Suprapubic skin (tissue), 3 donors: ENCODE measurements around the gene CLEC9A.

Source experiments
- POLR2A ChIP-seq, 2 donors: fragments of 450-650 bp; IDR thresholded peaks; one replicate each; pipeline ENCODE4 v1.6.1; 2017; ENCODE audit warnings: antibody characterized with exemption in 2 of 2, mild to moderate bottlenecking in 2 of 2, moderate library complexity in 2 of 2
- TF ChIP-seq, protein P1 (sequence below), 2 donors: fragments of 200-600 bp in 1 of 2; fragments of 450-650 bp in 1 of 2; sonication (generic) in 1 of 2; IDR thresholded peaks; one replicate each; pipeline ENCODE4 v1.5.1; 2016 to 2019; ENCODE audit warnings: antibody characterized with exemption in 2 of 2, mild to moderate bottlenecking in 1 of 2, moderate library complexity in 1 of 2

DNA sequence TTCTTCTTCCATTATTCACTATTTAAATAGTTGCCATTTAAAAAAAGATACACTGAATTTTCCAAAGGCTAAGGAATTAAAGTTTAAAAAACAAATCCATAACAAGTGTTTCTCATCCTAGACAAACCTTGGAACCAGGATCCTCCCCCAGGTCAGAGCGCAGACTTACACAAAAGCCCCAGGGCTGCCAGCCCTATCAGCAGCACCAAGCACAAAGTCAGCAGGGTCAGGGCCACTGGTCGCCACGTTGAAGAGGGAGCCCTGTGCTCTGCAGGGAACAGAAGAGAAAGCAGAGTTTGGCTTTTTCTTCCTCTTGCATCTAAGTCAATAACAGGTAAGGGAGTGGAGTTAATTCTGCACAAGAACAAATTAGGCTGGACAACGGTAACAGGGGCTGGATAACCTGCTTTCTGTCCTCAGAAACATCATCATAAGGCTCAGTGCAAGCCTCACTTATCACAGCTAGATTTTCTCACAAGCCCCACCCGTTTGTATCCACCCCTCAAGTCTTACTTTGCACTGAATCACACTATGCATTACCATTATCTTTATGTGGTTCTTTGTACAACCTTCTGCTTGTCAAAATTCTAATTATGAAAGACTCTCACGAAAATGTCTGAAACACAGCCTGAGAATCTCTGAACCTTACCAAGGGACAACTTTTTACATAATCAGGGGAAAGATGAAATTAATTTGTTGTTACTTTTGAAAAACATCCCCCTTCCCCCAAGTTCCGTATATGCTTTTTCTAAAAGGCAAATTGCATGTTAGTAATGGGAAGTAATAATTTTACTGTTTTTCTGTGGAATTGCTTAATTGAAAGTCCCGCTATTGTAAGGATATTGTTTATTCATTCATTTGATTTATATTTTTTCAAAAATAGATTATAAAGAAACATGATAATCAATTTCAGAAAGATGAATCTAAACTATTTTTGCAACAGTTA is 58.7 kb downstream of the CLEC9A start:
- TF ChIP-seq, protein P1, sequence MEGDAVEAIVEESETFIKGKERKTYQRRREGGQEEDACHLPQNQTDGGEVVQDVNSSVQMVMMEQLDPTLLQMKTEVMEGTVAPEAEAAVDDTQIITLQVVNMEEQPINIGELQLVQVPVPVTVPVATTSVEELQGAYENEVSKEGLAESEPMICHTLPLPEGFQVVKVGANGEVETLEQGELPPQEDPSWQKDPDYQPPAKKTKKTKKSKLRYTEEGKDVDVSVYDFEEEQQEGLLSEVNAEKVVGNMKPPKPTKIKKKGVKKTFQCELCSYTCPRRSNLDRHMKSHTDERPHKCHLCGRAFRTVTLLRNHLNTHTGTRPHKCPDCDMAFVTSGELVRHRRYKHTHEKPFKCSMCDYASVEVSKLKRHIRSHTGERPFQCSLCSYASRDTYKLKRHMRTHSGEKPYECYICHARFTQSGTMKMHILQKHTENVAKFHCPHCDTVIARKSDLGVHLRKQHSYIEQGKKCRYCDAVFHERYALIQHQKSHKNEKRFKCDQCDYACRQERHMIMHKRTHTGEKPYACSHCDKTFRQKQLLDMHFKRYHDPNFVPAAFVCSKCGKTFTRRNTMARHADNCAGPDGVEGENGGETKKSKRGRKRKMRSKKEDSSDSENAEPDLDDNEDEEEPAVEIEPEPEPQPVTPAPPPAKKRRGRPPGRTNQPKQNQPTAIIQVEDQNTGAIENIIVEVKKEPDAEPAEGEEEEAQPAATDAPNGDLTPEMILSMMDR (IDR thresholded peaks at IDR 0.05) = no peak
- TF ChIP-seq POLR2A (IDR thresholded peaks at IDR 0.05) = no peak
